Activated T-cell treated with anti-CD3 and anti-CD28 coated beads for 48 hours (primary cell): ENCODE measurements around the gene DOK7.
"Not testable (repeated sequence)": the region's sequence is repeated elsewhere in the genome, so short reads cannot be mapped to it uniquely, and the experiment has no call there.

ENCODE experiments used
- DNase-seq: peaks from one replicate; pipeline ENCODE4 v3.0.0-alpha.2; 2020; ENCODE audit warnings: low read depth

DOK7 gene

GRCh38 chr4:3508542-3508941 is 45.4 kb downstream of the DOK7 start:
- no peak for DNase-seq

GRCh38 chr4:3510481-3510880 is 47.4 kb downstream of the DOK7 start:
- DNase-seq = no peak

- no peak for DNase-seq
Observed at GRCh38 chr4:3511187-3511586, 48.1 kb downstream of the DOK7 start.

- DNase-seq = not testable (repeated sequence)
Observed at GRCh38 chr4:3511601-3512000, 48.5 kb downstream of the DOK7 start.

- no peak for DNase-seq
Observed at GRCh38 chr4:3512279-3512678, 49.2 kb downstream of the DOK7 start.

- DNase-seq = no peak
Observed at GRCh38 chr4:3512719-3513118, 49.6 kb downstream of the DOK7 start.

- DNase-seq = no peak
Observed at GRCh38 chr4:3513807-3514206, 50.7 kb downstream of the DOK7 start.

GRCh38 chr4:3514221-3514780 is 51.2 kb downstream of the DOK7 start:
- no peak for DNase-seq

GRCh38 chr4:3514806-3515501 is 51.8 kb downstream of the DOK7 start:
- no peak for DNase-seq

- DNase-seq = no peak
Observed at GRCh38 chr4:3515646-3516045, 52.5 kb downstream of the DOK7 start.

GRCh38 chr4:3516061-3516835 is 53.1 kb downstream of the DOK7 start:
- DNase-seq = no peak

GRCh38 chr4:3516836-3517730 is 54.0 kb downstream of the DOK7 start:
- DNase-seq = no peak

GRCh38 chr4:3517731-3518510 is 54.8 kb downstream of the DOK7 start:
- no peak for DNase-seq

- no peak for DNase-seq
Observed at GRCh38 chr4:3518511-3518880, 55.4 kb downstream of the DOK7 start.

- DNase-seq = no peak
Observed at GRCh38 chr4:3518941-3519340, 55.8 kb downstream of the DOK7 start.

- no peak for DNase-seq
Observed at GRCh38 chr4:3519468-3520264, 56.6 kb downstream of the DOK7 start.

- DNase-seq = no peak
Observed at GRCh38 chr4:3520276-3520675, 57.2 kb downstream of the DOK7 start.

GRCh38 chr4:3520796-3521600 is 57.9 kb downstream of the DOK7 start:
- DNase-seq = no peak

- DNase-seq = no peak
Observed at GRCh38 chr4:3521621-3522325, 58.7 kb downstream of the DOK7 start.
